Fibroblast of lung (primary cell): ENCODE results near the gene GP5.

ENCODE experiments used
- EZH2 ChIP-seq: IDR thresholded peaks from 2 replicates; pipeline ENCODE4 v1.5.1; 2012; ENCODE audit warnings: low read length, control low read depth, mild to moderate bottlenecking; ENCODE audit errors: missing control alignments
- TF ChIP-seq, protein P1 (sequence below), 2 donors: IDR thresholded peaks in 1 of 2; conservative IDR thresholded peaks in 1 of 2; 1 replicate in 1 of 2; 2 replicates in 1 of 2; pipeline ENCODE4 v1.5.1; 2011 to 2012; ENCODE audit warnings: low read length in 2 of 2, control low read depth in 1 of 2, inconsistent platforms in 1 of 2, low read depth in 1 of 2, mild to moderate bottlenecking in 1 of 2

DNA sequence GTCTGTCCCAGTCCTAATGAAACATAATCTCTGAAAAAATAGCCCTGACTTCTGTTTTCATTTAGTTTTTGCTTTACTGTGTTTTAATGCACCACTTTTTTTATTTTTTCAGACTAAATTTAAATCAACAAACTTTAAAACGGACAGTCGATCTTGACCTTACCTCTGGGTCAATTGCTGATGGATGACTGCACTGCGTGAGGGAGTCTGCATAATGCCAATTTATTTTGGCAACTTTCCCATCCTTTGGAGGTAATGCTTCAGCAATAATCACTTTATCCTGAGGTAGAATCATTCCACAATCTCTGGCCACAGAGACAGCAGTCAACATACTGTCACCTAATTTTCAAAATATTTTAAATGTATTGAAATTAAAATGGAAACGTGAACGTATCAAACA is 32.5 kb upstream of the GP5 start:
- TF ChIP-seq EZH2, result no peak
- TF ChIP-seq, protein P1, sequence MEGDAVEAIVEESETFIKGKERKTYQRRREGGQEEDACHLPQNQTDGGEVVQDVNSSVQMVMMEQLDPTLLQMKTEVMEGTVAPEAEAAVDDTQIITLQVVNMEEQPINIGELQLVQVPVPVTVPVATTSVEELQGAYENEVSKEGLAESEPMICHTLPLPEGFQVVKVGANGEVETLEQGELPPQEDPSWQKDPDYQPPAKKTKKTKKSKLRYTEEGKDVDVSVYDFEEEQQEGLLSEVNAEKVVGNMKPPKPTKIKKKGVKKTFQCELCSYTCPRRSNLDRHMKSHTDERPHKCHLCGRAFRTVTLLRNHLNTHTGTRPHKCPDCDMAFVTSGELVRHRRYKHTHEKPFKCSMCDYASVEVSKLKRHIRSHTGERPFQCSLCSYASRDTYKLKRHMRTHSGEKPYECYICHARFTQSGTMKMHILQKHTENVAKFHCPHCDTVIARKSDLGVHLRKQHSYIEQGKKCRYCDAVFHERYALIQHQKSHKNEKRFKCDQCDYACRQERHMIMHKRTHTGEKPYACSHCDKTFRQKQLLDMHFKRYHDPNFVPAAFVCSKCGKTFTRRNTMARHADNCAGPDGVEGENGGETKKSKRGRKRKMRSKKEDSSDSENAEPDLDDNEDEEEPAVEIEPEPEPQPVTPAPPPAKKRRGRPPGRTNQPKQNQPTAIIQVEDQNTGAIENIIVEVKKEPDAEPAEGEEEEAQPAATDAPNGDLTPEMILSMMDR (conservative IDR thresholded peaks at IDR 0.05 in 1 of 2, IDR thresholded peaks at IDR 0.05 in 1 of 2; ENCODE audit: low read depth in 1 of 2, low read length in 2 of 2), result no peak
